A673 (cell line): Measurements from ENCODE around the gene UCP2. TPM values are rescaled to one million over a fixed set of nuclear protein-coding genes. Genes with fewer than 3 reads are reported as not detected.

Experiments
- BruUV-seq: library from RNA; stranded (reverse); fragments of 400-500 nt; replicated peaks from 2 replicates; lab custom pipeline; 2021; lab: Mats Ljungman, UMichigan
- CTCF ChIA-PET: fragments of 300-600 bp; sonication (Branson Sonifier 250); formaldehyde crosslinking; loops from one replicate; lab custom pipeline; 2022; ENCODE audit warnings: antibody characterized with exemption; lab: Charles Lee
- POLR2A ChIA-PET: fragments of 300-600 bp; sonication (Branson Sonifier 250); formaldehyde crosslinking; loops from one replicate; lab custom pipeline; 2022; ENCODE audit warnings: antibody characterized with exemption; ENCODE audit not compliant: low non-redundant PET; lab: Charles Lee
- DNase-seq: peaks from one replicate; pipeline ENCODE4 v3.0.0-alpha.2; 2015; ENCODE audit warnings: low spot score
- H3K27ac ChIP-seq: fragments of 200-600 bp; sonication (generic); 2 replicates; pipeline ENCODE4 v1.5.1; 2016; ENCODE audit warnings: mixed run types, low read depth, mild to moderate bottlenecking, mixed read lengths, antibody characterized with exemption, low read length; ENCODE audit not compliant: poor library complexity, severe bottlenecking
- H3K27me3 ChIP-seq: fragments of 200-600 bp; sonication (generic); replicated peaks from 2 replicates; pipeline ENCODE4 v1.6.1; 2017; ENCODE audit warnings: mixed run types, low read depth, mild to moderate bottlenecking, mixed read lengths, antibody characterized with exemption, low read length; ENCODE audit not compliant: insufficient read depth, poor library complexity
- H3K36me3 ChIP-seq: fragments of 200-600 bp; sonication (generic); 2 replicates; pipeline ENCODE4 v1.6.1; 2016; ENCODE audit warnings: mixed run types, mild to moderate bottlenecking, mixed read lengths, antibody characterized with exemption, low read length; ENCODE audit not compliant: insufficient read depth, poor library complexity, severe bottlenecking
- H3K4me1 ChIP-seq: fragments of 200-600 bp; sonication (generic); 2 replicates; pipeline ENCODE4 v1.6.1; 2017; ENCODE audit warnings: mixed run types, mild to moderate bottlenecking, mixed read lengths, antibody characterized with exemption, low read length; ENCODE audit not compliant: insufficient read depth, poor library complexity, severe bottlenecking
- H3K4me3 ChIP-seq: fragments of 200-600 bp; sonication (generic); 2 replicates; pipeline ENCODE4 v1.5.1; 2016; ENCODE audit warnings: low read depth, mixed run types, mild to moderate bottlenecking, mixed read lengths, low read length; ENCODE audit not compliant: poor library complexity, severe bottlenecking
- H3K9me3 ChIP-seq: fragments of 200-600 bp; sonication (generic); 2 replicates; pipeline ENCODE4 v1.6.1; 2016; ENCODE audit warnings: mixed run types, low read depth, mild to moderate bottlenecking, mixed read lengths, antibody characterized with exemption, low read length; ENCODE audit not compliant: poor library complexity, severe bottlenecking
- EZH2 ChIP-seq: fragments of 200-600 bp; sonication (generic); IDR thresholded peaks from 2 replicates; pipeline ENCODE4 v1.6.1; 2017; ENCODE audit warnings: borderline replicate concordance, low read depth, mild to moderate bottlenecking, mixed read lengths, antibody characterized with exemption, low read length; ENCODE audit not compliant: poor library complexity, severe bottlenecking
- intact Hi-C: fragments of 100-400 bp; cut with micrococcal nuclease; formaldehyde crosslinking; loops from one replicate; pipeline ENCODE4 v1.10.0; 2022; ENCODE audit not compliant: unreplicated experiment
- total RNA-seq: library from RNA; stranded (reverse); gene quantifications from 2 replicates; pipeline ENCODE4 v1.2.3, GENCODE V29; 2021
- TF ChIP-seq, protein P1 (sequence below): fragments of 300-800, 200-600 bp; sonication (generic); conservative IDR thresholded peaks from 2 replicates; pipeline ENCODE4 v1.5.1; 2017; ENCODE audit warnings: low read depth, mild to moderate bottlenecking, antibody characterized with exemption, low read length, moderate library complexity, mixed read lengths

UCP2 gene
- total RNA-seq, 1 experiment from 2014 or later = 88.5 TPM

- intact Hi-C loops = loop anchor here (5.0 to 10.0 kb wide), 3 partner anchors 285 to 490 kb away; no protein-coding TSS in a partner anchor
- no peak for TF ChIP-seq EZH2
- TF ChIP-seq, protein P1, sequence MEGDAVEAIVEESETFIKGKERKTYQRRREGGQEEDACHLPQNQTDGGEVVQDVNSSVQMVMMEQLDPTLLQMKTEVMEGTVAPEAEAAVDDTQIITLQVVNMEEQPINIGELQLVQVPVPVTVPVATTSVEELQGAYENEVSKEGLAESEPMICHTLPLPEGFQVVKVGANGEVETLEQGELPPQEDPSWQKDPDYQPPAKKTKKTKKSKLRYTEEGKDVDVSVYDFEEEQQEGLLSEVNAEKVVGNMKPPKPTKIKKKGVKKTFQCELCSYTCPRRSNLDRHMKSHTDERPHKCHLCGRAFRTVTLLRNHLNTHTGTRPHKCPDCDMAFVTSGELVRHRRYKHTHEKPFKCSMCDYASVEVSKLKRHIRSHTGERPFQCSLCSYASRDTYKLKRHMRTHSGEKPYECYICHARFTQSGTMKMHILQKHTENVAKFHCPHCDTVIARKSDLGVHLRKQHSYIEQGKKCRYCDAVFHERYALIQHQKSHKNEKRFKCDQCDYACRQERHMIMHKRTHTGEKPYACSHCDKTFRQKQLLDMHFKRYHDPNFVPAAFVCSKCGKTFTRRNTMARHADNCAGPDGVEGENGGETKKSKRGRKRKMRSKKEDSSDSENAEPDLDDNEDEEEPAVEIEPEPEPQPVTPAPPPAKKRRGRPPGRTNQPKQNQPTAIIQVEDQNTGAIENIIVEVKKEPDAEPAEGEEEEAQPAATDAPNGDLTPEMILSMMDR = no peak
- H3K36me3 ChIP-seq = no peaks in the 10 kb centered on the region
- no peaks in the 10 kb centered on the region for H3K27me3 ChIP-seq
- BruUV-seq = no TSS peak
- ChIA-PET CTCF (no interaction called here), POLR2A (no interaction called here)
- H3K27ac ChIP-seq = no peak overlapping the region
- H3K9me3 ChIP-seq = no peaks in the 10 kb centered on the region
- no peak overlapping the region for H3K4me3 ChIP-seq
- DNase-seq = no peak
- peaks cover 8% of the 10 kb centered on the region for H3K4me1 ChIP-seq
Observed at GRCh38 chr11:73962101-73962705, 20.4 kb downstream of the UCP2 start.

DNA sequence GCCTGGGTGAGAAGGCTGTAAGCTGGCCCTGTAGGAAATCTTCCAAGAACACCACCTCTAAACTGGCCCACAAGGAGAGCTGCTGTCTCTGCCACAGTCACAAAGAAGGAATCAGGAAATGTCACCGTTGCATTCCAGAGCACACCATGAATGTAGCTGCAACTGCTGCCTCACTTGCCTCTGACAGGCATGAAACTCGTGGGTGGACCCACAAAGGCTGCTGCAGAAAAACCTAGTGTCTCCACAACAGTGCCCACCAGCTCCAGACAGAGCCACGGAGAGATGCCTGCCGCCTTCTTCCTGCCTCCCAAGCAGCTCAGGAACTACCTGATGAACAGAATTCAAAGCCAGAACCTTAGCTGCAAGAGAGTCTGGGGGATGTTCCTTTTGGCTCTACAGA is 21.3 kb downstream of the UCP2 start:
- CTCF ChIA-PET = no interaction called here
- no peaks in the 10 kb centered on the region for H3K27me3 ChIP-seq
- intact Hi-C loops = loop anchor here (5.0 to 10.0 kb wide), 3 partner anchors 286 to 491 kb away; no protein-coding TSS in a partner anchor

DNA sequence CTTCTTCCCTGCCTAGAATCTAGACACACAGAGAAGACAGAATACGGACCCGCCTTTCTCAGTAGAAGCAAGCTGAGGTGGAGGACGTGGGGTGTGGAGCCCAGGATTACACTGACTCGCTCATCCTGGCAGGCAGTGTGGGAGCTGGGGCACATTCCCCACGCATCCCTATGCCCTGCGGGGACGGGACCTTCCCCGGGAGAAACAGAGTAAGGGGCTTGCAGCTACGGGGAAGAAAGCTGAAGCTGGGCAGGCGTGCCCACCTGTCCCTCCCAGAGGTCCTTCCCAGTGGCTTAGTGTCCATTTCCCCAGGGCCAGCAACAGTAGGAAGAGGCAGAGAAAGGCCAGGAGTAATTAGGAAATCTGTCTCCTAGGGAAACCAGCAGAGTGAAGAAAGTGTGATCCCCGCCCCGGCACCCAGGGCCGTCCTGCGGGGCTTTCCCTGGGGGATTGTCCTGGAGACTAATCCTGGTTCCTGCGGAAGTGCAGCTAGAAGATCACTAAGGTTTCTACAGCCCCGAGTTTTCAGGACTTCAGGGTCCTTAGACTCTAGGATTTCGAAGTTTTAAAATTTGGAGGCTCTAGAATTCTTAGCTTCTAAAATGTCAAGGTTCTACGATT is 24.0 kb downstream of the UCP2 start:
- Histone ChIP-seq H3K27ac (no peak overlapping the region), H3K27me3 (no peaks in the 10 kb centered on the region), H3K36me3 (no peaks in the 10 kb centered on the region), H3K4me3 (no peak overlapping the region), H3K4me1 (no peaks in the 10 kb centered on the region), H3K9me3 (no peaks in the 10 kb centered on the region)
- ChIA-PET POLR2A (no interaction called here), CTCF (no interaction called here)
- no TSS peak for BruUV-seq
- no peak for DNase-seq
- intact Hi-C loops = no loop called here
- TF ChIP-seq, protein P1 = no peak
- TF ChIP-seq EZH2 = no peak

More for the DNA sequence above, 21.3 kb downstream of the UCP2 start:
- no TSS peak for BruUV-seq
- Histone ChIP-seq H3K4me1 (peaks cover 8% of the 10 kb centered on the region), H3K27ac (no peak overlapping the region), H3K36me3 (no peaks in the 10 kb centered on the region), H3K9me3 (no peaks in the 10 kb centered on the region), H3K4me3 (no peak overlapping the region)
- no peak for DNase-seq
- POLR2A ChIA-PET = no interaction called here
- TF ChIP-seq, protein P1 = no peak
- TF ChIP-seq EZH2 = no peak
